ENCODE measurements around the gene KLK11. TPM values are rescaled to one million over a fixed set of nuclear protein-coding genes. Genes with fewer than 3 reads are reported as not detected.

KLK11 gene
- total and polyA plus RNA-seq, 4 experiments from 2014 or later: not detected

- Mint-ChIP-seq H3K9me3 (no peaks in the 10 kb centered on the region), H3K4me1 (peaks cover 0 to 1% (median 0%) of the 10 kb centered on the region in 4 donors), H3K27me3 (peaks cover 34 to 44% of the 10 kb centered on the region in 2 donors), H3K36me3 (no peaks in the 10 kb centered on the region), H3K27ac (no peak overlapping the region), H3K4me3 (no peak overlapping the region)
- Histone ChIP-seq H3K27me3 (ENCODE audit: insufficient read depth, low read length) (peaks cover 4% of the 10 kb centered on the region), H3K9me3 (ENCODE audit: control insufficient read depth in 1 of 2, low read length in 2 of 2) (no peaks in the 10 kb centered on the region), H3K4me1 (ENCODE audit: insufficient read depth, low read length) (no peaks in the 10 kb centered on the region), H3K36me3 (ENCODE audit: insufficient read depth, low read length) (no peaks in the 10 kb centered on the region), H3K27ac (ENCODE audit: low read depth, low read length) (no peak overlapping the region), H3K4me3 (ENCODE audit: low read length in 2 of 2) (no peak overlapping the region)
- CTCF ChIA-PET (ENCODE audit: partially characterized antibody): no interaction called here
- DNase-seq: no peak
- intact Hi-C loops (cut with micrococcal nuclease): no loop called here
- POLR2A ChIA-PET (ENCODE audit: partially characterized antibody): no interaction called here
These were observed 53.5 kb downstream of the KLK11 start for GRCh38 chr19:50972795-50973376.

Other genes with a start within 250 kb of the KLK11 start
- gene ACP4, start 236.2 kb downstream of the KLK11 start, total RNA-seq: not detected
- not detected for gene ACP4, start 236.2 kb downstream of the KLK11 start, polyA plus RNA-seq
- gene KLK1, start 202.8 kb downstream of the KLK11 start, total RNA-seq: not detected
- gene KLK1, start 202.8 kb downstream of the KLK11 start, polyA plus RNA-seq: not detected
- not detected for gene KLK15, start 193.0 kb downstream of the KLK11 start, total RNA-seq
- not detected for gene KLK15, start 193.0 kb downstream of the KLK11 start, polyA plus RNA-seq
- not detected for gene KLK3, start 171.7 kb downstream of the KLK11 start, total RNA-seq
- gene KLK3, start 171.7 kb downstream of the KLK11 start, polyA plus RNA-seq: not detected
- not detected for gene KLK2, start 153.2 kb downstream of the KLK11 start, total RNA-seq
- gene KLK2, start 153.2 kb downstream of the KLK11 start, polyA plus RNA-seq: not detected
- not detected for gene KLK4, start 115.2 kb downstream of the KLK11 start, total RNA-seq
- not detected for gene KLK4, start 115.2 kb downstream of the KLK11 start, polyA plus RNA-seq
- gene KLK5, start 73.6 kb downstream of the KLK11 start, total RNA-seq: not detected
- not detected for gene KLK5, start 73.6 kb downstream of the KLK11 start, polyA plus RNA-seq
- not detected for gene KLK6, start 57.0 kb downstream of the KLK11 start, total RNA-seq
- gene KLK6, start 57.0 kb downstream of the KLK11 start, polyA plus RNA-seq: not detected
- not detected for gene KLK7, start 42.7 kb downstream of the KLK11 start, total RNA-seq
- not detected for gene KLK7, start 42.7 kb downstream of the KLK11 start, polyA plus RNA-seq
- gene KLK8, start 25.0 kb downstream of the KLK11 start, total RNA-seq: not detected
- gene KLK8, start 25.0 kb downstream of the KLK11 start, polyA plus RNA-seq: not detected
- not detected for gene KLK10, start 6.9 kb downstream of the KLK11 start, total RNA-seq
- gene KLK10, start 6.9 kb downstream of the KLK11 start, polyA plus RNA-seq: not detected
- not detected for gene KLK12, start 8.4 kb upstream of the KLK11 start, total RNA-seq
- not detected for gene KLK12, start 8.4 kb upstream of the KLK11 start, polyA plus RNA-seq
- not detected for gene KLK13, start 38.5 kb upstream of the KLK11 start, total RNA-seq
- not detected for gene KLK13, start 38.5 kb upstream of the KLK11 start, polyA plus RNA-seq
- 1 to 10 TPM in 1 of 2 experiments, not detected in 1; 1.1 TPM for gene KLK14, start 56.3 kb upstream of the KLK11 start, total RNA-seq
- not detected for gene KLK14, start 56.3 kb upstream of the KLK11 start, polyA plus RNA-seq
- 10 to 100 TPM; 11.4 TPM for gene CTU1, start 81.8 kb upstream of the KLK11 start, total RNA-seq
- 1 to 10 TPM; 1.4 to 9.2 TPM for gene CTU1, start 81.8 kb upstream of the KLK11 start, polyA plus RNA-seq
- 1 to 10 TPM; 3.4 to 3.9 TPM for gene SIGLEC9, start 98.3 kb upstream of the KLK11 start, total RNA-seq
- gene SIGLEC9, start 98.3 kb upstream of the KLK11 start, polyA plus RNA-seq: 1 to 10 TPM; 2.4 to 2.6 TPM
- gene SIGLEC7, start 115.7 kb upstream of the KLK11 start, total RNA-seq: under 1 TPM; 0.25 to 0.52 TPM
- gene SIGLEC7, start 115.7 kb upstream of the KLK11 start, polyA plus RNA-seq: under 1 TPM in 1 of 2 donors, not detected in 1; 0.57 TPM
- gene CD33, start 198.5 kb upstream of the KLK11 start, total RNA-seq: under 1 TPM; 0.47 to 0.58 TPM
- not detected for gene CD33, start 198.5 kb upstream of the KLK11 start, polyA plus RNA-seq
- not detected for gene SIGLECL1, start 224.5 kb upstream of the KLK11 start, total RNA-seq
- not detected for gene SIGLECL1, start 224.5 kb upstream of the KLK11 start, polyA plus RNA-seq